Esophagus mucosa (tissue), 1 donor: ENCODE results near the gene KIAA1586. TPM values are rescaled to one million over a fixed set of nuclear protein-coding genes. Genes with fewer than 3 reads are reported as not detected.

Experiments used
- total RNA-seq: library from RNA; stranded (reverse); gene quantifications from one replicate; pipeline ENCODE4 v1.2.4, GENCODE V29; 2023
- donor health status: DM: yes; HTN: yes; CAD: no.

Gene KIAA1586
- total RNA-seq, 1 donor from 2014 or later, result 5.9 TPM

Other genes with a start within 250 kb of the KIAA1586 start
- 0.16 TPM for gene BEND6, start 91.6 kb upstream of the KIAA1586 start, total RNA-seq
- 23.9 TPM for gene ZNF451, start 43.5 kb downstream of the KIAA1586 start, total RNA-seq
- 0.24 TPM for gene BAG2, start 125.6 kb downstream of the KIAA1586 start, total RNA-seq
- gene RAB23, start 175.6 kb downstream of the KIAA1586 start, total RNA-seq, result 2.4 TPM